Muscle of arm (tissue), 14 donors: ENCODE measurements around the gene CNFN. TPM values are rescaled to one million over a fixed set of nuclear protein-coding genes. Genes with fewer than 3 reads are reported as not detected.
A peak's percentile ranks its signal among the peaks of the same experiment; 100 is the strongest.

Source experiments
- DNase-seq: peaks from one replicate; pipeline ENCODE4 v3.0.0-alpha.2; 2013
- long read RNA-seq, 11 donors: transcript quantifications; one replicate each; lab custom pipeline, GENCODE V29; 2026
- polyA plus RNA-seq, 12 donors: library from polyadenylated mRNA; unstranded; fragments of 120-200 nt; gene quantifications; one replicate each; pipeline ENCODE4 v1.2.1, GENCODE V29; 2013; ENCODE audit not compliant: insufficient read length in 12 of 12

CNFN gene, protein sequence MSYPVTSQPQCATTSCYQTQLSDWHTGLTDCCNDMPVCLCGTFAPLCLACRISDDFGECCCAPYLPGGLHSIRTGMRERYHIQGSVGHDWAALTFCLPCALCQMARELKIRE
- polyA plus RNA-seq: 1 to 10 TPM in 2 of 12 donors, under 1 TPM in 3, not detected in 7; 0.47 to 4.1 (median 0.61) TPM
- long read RNA-seq, donor 1, partial matches to known transcripts: 10 of 10 reads
- long read RNA-seq, donor 1, other reads (novel, unspliced or antisense): 0 of 10 reads
- long read RNA-seq, donor 2: 0 reads
- long read RNA-seq, donor 3: 0 reads
- long read RNA-seq, donor 4: 0 reads
- long read RNA-seq, donor 5: 0 reads
- long read RNA-seq, donor 6: 0 reads
- long read RNA-seq, donor 7: 0 reads
- long read RNA-seq, donor 8: 0 reads
- long read RNA-seq, donor 9: 0 reads
- long read RNA-seq, donor 10: 0 reads
- long read RNA-seq, donor 11: 0 reads

DNA sequence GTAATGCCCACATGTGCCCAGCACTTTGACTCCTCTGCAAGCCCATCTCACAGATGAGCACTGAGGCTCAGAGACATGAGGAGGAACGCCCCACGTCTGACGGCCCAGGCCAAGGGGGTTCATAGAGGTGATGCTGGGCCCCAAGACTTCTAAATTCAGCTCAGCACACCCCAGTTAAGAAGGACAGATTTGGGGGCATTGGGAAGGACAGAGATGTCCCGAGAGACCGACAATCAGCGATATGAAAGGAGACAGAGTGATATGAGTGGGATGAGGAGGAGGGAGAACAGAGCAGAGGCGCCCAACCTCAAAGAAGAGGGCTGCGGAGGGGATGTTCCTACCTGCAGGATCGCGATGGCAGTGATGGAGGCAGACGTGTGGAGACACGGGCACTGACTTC, at the start of gene CNFN:
Gene CNFN (minus strand): TSS at position 399 of the 400 bp plus-strand sequence. CDS start 1,260 bp downstream, outside the sequence.
- no peak for DNase-seq

DNA sequence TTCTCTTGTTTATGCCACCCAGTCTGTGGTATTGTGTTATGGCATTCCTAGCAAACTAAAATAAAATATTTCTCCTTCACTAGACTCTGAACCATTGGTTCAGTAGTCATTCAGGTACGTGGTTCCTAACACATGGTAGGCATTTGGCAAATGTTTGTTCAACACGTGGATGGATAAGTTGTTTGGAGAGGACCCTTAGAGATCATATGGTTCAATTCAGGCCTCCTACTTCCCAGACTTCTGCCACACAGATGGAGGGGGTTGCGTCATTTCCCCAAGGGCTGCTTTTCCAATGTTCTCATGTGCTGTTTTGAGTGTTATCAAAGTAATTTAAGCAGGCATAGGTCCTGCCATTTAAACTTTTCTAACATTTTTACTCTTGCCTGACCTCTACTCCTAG, 45.9 kb upstream of the CNFN start:
- DNase-seq: no peak

DNA sequence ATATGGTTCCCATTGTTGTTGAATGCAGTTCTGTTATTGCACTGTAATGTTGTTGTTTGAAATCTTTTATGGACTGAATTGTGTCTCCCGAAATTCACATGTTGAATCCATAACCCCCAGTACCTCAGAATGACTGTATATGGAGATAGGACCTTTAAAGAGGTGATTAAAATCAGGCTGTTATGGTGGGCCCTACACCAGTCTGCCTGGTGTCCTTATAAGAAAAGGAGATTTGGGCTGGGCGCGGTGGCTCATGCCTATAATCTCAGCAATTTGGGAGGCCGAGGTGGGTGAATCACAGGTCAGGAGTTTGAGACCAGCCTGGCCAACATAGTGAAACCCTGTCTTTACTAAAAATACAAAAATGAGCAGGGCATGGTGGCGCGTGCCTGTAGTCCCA, 45.2 kb upstream of the CNFN start:
- no peak for DNase-seq

DNA sequence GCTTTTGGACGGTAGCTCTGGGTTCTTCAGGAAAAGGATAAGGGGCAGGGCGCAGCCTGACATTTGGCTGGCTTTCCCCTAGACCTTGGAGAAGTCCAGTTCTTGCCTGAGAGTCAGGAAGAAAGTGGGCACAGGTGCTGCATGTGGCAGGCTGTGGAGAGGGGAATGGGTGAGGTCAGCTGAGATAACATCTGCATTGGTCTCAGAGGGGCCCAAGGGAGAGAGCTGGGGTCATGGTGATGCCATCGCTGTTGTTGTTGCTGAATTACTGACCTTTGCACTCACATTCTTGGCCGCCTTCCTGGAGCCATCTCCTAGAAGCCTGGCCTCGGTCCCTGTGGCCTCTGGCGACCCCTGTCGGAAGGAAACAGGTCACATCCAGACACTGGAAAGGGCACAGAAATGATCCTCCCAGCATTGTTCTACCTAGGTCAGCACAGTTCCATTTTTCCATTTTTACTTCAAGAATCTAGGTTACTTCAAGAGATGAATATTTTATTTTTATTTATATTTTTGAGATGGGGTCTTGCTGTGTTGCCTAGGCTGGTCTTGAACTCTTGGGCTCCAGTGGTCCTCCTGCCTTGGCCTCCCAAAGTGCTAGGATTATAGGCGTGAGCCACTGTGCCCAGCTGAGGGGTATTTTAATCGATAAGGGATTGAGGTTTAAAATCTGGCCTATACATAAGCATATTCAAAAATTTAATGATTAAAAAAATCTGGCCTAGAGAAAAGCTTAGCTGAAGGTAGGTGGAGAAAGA, 43.6 kb upstream of the CNFN start:
- peak; percentile 48 for DNase-seq

DNA sequence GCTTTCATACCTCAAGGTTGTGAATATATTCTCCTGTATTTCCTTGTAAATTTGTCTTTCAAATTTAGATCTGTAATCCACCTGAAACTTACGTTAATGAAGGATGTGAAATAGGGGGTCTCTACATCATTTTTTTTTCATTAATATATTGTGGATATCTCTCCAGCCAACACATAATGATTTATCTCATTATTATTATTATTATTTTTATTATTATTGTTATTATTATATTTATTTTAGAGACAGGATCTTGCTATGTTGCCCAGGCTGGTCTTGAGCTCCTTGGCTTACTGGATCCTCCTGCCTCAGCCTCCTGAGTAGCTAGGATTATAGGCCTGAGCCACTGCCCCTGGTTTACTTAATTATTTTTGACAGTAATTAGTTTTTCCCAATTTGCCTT, 41.4 kb upstream of the CNFN start:
- no peak for DNase-seq

DNA sequence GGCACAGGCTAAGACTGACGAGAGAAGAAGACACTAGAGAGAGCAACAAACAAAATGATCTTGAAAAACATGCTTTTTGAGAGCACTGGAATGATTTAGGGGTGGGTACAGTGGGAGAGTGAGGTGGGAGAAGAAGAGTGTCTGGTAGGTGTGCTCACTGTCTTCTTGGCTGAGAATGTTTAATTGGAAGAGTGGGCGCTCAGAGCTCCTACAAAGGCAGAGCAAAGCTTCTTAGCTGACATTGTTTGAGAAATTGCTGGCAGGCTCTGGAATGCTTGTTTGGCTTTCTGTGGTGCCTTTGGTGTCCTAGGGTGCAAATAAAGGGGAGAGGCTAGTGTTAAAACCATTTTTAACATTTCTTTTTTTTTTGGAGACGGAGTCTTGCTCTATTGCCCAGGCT, 38.6 kb upstream of the CNFN start:
- no peak for DNase-seq

DNA sequence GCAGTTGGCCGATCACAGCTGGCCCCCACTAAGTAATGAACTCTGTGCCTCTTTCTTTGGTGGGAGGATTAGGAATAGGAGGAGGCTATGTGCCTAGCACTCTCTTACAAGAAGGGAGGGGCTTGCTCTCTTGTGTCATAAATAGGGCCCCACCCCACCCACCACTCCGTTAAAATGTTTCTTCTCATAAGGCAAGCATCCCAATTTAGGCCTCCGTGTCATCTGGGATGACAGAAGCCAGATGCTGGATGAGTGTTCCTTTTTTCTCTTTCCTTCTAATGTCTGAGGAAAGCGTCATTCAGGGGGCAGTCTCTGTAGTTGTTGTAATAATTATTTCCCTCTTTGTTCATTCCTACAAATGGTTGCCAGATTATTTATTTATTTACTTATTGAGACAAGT, 37.2 kb upstream of the CNFN start, which contains the start of gene LIPE:
Gene LIPE (minus strand): TSS at position 76 of the 400 bp plus-strand sequence. CDS start 239 bp downstream, outside the sequence.
- DNase-seq: no peak

DNA sequence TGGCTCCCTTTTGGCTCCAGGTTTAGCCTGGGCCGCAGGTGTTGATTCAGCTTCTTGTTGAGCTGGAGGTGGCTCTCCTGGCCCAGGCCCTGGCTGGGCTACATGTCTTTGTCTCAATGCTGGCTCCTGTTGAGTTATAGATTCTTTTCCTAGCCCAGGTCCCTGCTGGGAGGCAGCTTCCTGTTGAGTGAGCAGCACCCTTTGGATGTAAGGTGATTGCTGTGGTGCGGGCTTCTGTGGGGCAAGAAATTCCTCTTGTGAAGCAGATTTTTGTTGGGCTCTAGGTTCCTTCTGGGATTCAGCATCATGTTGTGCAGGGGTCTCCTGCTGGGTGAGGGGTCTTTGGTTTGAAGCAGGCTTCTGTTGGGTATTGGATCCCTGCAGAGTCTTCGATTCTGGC, 36.5 kb upstream of the CNFN start:
- no peak for DNase-seq

DNA sequence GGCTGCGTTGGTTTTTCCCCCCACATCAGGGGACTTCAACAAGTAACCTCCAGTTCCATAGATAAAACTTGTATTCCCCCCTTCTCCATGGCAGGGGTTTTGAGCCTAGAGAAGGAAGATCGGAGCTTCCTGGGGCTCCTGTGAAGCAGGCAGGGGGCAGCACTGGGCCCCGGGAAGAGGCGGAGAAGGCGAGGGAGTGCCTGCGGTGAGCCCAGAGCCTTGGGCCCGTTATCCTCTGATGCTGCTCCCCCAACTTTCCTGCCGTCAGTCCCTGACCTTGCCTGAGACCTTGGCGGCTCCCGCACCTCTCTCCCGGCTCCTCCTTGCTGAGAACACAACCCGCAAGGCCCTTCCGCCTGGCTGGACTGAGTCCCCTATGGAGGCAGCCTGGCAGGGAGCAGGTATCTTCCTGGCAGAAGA, 34.6 kb upstream of the CNFN start:
- DNase-seq: no peak

DNA sequence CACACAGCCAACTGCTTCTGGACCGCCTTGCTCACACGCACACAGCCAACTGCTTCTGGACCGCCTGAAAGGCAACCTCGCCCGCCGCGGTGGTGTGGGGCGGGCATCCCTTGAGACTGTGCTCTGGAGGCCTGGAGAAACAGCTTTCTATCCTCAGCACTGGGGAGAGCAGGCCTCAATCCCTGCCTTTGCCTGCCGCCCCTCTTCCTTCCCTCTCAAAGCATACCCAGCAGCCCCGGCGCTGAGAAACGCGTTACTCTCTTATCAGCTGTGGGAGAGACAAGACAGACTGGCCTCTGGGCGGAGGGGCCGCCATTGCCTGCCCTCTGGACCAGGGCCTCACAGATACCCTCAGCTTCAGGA, 34.2 kb upstream of the CNFN start:
- DNase-seq: no peak

DNA sequence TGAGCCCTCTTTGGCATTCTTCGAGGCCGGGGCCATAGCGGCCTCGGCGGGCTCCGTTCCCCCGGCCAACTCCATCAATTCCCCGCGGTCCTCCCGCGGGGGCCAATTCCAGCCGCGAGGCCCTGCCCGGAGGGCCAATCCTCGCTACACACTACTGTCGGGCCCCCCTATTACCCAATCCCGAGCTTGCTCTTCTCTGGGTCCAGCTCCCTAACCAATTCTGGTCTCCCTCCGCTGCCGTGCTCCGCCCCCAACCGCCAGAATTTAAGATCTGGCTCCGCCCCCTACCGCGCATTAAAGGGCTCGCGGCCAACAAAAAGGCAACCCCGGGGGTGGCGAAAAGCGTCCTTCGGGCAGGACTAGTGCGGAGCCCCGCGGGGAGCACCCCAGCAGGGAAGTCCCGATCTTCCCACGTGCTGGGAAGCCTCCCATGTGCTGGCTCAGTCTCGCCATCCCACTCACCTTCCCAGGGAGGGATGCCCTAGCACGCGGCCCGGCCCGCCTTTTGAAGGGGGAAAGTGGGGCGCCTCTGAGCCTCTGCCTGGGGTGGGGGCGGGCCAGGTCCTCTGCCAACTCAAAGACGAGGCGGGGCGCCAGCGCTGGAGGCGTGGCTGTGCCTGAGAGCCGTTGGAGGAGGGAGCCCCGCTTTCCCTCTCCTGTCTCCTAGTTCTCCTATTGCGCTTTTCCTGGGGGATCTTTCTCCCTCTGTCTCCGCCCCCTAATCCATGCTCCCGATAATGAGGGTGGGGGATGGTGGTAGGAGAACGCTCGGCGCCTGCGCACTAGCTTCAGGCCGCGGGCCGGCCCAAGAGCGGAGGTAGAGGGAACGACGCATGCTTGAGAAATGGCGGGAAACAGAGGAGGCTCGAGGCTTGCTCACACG, 33.6 kb upstream of the CNFN start:
- DNase-seq: peak; percentile 87

DNA sequence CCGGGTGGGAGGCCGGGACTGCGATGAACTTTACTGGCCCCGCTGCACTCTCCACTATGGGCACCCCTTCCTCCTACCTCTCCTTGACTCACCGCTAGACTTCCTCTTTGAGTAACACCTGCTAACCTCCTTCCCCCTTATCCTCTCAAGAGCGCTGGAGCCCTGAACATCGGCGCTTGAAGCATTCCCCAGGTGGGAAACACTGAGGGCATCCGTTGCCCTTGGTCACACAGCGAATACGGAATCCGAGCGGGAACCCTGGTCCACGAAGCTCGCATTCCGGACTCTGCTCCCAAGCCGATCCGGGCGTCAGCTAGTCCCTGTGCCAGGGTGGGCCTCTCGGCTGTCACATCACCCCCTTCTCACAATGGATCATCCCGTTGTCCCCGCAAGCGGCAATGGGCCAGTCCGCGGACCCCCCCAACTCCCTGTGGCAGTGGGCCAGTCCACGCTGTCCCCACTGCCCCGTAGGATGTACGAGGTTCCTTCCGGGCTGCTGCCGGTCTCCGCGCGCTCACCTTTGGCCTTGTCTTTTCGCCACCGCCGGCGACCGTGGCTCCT, 32.9 kb upstream of the CNFN start:
- DNase-seq: peak; percentile 43

DNA sequence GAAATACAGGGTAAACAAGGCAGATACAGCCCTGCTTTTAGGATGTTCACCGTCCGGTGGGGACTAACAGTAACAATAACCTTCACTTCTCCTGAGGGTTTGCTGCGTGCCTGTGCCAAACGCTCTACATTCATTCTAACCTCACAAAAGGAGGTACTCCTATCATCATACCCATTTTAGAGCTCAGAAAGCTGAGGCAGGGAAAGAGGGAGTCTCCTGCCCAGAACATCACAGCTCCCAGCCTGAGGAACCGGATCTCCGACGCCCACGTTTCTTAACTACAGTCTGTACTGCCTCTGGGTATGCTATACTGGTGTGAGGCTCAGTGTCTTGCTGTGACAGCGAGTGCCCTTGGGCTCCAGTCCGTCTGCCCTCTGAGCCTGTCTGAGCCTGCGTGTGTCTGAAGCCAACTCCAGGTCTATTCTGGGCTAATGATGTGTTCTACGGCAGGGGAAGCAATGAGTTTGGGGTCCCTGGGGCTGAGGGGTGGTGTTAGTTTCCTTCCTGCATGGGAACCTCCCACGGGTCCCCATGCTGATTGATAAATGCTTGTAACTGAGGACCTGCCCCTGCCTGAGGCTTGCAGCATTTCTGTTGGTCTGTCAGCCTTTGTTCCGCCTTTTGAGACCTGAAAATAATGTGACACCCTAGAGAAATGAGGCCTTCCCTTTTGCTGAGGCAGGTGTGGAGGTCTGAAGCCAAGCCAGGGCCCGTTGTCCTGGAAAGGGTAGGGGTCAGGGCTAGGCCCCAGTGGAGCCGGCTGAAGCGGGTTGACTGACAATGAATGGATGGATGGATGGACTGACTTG, 32.2 kb upstream of the CNFN start:
- DNase-seq: no peak

DNA sequence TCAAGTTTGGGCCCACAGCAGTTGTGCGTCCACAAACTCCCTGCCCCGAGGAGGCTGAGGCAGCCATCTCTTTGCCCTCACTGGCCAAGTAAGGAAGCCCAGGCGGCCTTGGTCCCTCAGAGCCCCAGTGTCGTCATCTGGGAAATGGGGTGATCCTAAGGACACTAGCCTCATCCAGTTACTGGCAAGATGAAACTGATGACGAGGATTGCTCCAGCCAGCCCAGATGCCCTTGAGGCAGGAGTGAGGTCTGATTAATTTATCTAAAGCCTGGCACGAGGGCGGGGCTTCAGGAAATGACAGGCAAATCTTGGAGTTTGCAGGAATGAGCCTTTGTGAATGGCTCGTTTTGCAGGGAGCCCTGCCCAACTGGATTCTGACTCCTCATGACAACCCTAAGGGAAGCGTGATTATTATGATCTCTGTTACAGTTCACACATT, 31.5 kb upstream of the CNFN start:
- no peak for DNase-seq

DNA sequence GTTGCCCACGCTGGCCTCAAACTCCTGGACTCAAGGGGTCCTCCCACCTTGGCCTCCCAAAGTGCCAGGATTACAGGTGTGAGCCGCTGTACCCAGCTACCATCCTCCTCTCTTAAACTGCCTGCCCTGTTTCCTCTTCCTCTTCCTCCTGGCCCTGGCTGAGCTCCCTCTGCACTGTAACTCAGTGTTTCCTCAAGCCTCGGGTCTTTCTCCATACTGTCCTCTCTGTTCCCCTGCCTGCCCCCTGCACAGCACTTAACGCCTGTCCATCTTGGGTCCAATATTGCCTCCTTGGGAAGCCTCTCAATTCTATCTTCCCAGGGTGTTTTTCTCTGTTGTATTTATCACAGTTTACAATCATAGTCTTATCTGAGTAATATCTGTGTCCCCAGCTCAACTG, 31.0 kb upstream of the CNFN start:
- no peak for DNase-seq

DNA sequence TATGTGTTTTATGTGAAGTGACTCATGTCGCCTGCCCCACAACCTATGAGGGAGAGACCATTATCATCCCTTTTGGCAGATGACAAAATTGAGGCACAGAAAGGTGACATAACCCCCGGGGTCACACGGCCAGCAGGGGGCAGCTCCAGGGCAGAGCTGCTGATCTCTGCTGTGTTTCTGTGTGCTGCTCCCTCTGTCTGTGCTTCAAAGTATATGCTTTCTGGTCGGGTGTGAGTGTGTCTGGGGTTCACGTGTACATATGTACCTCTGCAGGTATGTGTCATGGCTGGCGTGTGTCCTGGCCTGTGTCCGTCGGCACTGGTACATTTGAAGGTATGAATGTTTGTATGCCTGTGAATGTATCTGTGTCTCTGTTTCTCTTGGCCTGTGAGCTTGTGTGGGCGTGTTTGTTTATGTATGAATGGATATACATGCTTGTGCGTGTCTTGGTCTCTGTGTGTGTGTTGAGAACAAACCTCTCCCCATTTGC, 30.0 kb upstream of the CNFN start:
- DNase-seq: no peak

DNA sequence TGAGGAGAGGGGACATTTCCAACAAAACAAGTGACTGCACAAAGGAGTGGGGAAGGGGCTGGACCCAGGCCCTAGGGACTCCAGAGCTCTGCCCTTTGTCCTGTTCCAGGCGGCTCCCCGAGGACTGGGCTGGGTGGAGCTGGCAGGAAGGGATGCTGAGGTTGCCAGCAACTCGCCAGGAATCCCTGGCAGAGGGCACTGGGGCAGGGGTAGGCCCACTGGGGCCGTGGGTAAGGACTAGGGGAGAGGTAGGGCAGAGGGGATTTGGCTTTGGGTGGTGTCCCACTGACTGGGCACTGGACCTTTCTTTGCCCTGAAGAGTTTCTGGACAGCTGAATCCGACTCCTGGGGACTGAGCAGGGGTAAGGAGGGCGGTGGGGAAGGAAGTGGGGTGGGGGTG, 29.2 kb upstream of the CNFN start:
- DNase-seq: no peak

DNA sequence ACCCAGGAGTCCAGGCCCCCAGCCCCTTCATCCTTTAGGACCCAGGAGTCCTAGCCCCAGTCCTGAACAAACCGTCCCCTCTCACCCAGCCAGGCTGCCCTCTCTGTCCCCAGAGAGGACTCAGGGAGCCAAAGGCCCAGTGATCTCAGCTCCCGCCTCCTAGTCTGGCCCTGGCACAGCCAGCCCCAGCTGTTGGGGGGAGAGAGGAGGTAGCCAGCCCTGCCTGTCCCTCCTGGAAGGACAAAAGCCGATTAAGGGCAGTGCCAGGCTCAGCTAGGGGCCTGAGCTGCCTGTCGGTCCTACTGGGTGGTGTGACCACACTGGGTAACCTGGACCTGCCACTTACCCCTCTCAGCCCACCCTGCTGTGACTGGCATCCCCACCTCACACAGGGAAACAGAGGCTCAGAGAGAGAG, 22.6 kb upstream of the CNFN start:
- DNase-seq: no peak

DNA sequence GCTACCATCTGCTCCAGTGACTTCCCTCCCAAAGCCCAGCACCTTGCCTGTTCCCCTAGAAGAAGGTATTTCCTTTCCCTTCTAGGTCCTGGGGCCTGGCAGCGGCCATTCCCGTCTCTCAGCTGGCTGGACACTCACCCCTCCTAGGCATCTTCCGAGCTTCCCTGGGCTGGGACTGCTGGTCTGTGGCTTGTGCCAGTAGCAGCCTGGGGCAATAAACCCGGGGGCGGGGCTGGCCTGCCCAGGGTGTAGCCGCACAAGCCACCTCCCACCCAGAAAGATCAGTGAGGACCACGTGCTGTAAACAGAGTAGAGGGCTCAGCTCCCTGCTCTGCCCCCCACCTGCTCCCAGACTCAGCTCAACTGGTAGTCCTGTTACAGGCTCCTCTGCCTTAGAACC, 22.1 kb upstream of the CNFN start:
- no peak for DNase-seq

DNA sequence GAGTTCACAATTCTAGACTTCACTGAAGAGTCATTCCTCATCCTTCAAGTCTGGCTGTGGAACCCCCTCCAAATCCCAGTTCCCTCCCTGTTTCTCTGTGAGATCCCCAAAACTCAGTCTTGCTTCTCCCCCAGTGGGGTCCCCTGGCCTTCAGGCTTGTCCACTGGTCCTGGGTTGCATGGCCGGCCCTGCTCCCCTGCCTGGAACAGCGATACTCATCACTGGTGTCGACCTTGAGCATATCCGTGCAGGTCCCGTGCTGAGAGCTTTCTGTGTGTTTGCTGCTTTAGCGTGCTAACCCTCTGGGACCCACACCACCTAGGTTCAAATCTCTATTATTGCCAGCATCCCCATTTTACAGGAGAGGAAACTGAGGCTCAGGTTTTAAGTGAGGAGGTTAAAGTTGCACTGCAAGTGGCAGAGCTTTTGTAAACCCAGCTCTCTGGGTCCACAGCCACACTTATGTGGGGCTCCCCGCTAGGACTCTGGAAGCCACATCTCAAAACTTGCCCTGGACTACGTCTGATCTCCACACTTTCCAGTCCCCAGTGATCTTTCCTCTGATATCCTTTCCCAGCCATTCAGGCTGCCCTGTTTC, 21.6 kb upstream of the CNFN start:
- no peak for DNase-seq
